Activated CD8-positive, alpha-beta memory T cell treated with anti-CD3 and anti-CD28 coated beads, Interleukin-2, amount 50 U/mL, for 4 hours (primary cell): Measurements from ENCODE around the gene YOD1.

ENCODE experiments used
- DNase-seq: peaks from one replicate; pipeline ENCODE4 v3.0.0-alpha.2; 2020

The YOD1 gene

DNA sequence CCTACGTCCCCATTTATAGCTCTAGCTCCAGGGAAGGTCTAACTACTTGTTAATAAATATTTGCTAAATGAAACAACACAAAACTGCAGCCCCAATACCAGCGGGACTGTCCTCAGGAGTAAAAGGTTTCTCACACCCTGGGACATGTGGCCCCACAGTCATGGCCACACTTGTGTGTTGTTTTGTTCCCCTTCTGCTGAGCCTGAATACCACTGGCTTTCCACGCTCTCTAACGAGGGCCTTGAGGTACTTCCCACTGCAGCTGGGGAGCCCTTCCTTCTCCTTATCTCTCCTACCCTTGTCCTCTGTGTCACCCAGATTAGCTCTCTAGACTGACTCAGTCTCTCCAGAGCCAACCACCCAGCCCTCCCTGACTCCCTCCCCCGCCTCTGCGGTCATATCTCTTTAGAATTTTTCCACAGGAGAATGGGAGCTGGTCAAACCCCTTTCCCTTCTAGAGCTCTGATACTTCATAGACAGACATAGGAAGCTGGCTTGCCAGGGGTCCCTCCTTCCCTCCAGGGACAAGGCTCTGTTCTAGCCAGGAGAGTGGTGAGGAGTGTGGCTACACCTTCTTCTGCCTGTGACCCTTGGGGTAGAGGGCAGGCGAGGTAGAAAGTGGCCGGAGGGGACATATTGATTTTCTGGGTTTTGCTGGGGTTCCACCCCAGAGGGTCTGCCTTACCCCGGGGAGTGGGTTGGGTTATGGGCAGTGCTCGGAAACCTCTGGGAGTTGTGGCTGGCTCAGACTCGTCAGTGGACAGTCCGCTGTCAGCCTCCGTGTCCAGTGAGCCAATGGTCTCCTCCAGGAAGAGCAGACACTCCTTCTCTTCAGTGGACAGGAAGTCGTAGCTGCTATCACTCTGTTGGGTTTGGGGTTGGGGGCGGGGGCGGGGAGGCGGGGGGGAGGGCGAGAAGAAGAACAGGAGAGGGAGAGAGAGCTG is 26.5 kb downstream of the YOD1 start:
- no peak for DNase-seq

DNA sequence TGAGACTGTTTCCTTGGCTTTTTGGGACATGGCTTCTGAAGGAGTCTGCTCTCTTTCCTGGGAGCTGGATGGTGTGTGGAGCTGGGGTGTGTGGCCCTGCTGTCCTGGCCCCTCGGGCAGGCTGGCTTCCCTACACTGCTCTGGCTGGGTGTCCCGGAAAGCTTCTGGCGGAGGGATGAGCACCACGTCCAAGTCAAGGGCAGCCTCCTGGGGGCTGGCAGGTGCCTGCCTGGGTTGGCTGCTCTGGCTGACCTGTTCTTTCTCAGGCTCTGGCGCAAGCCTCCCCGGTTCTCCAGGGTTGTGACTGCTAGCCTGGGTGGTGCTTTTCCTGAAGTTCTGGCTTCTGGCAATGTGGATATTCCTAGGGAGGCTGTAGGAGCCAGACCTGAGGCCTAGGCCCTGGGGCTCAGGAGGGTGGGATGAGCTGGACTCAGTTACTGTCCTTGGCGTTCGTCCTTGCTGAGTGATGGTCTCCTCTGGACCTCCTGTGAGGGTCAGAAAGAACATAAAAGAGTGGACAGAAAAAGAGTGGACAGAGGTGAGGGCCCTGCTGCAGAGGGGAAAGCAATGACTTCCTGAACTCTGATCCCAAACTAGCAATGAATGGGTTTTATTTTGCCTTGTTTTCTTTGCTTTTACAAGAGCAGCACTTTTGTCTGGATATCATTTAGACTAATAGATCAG is 27.9 kb downstream of the YOD1 start:
- no peak for DNase-seq

DNA sequence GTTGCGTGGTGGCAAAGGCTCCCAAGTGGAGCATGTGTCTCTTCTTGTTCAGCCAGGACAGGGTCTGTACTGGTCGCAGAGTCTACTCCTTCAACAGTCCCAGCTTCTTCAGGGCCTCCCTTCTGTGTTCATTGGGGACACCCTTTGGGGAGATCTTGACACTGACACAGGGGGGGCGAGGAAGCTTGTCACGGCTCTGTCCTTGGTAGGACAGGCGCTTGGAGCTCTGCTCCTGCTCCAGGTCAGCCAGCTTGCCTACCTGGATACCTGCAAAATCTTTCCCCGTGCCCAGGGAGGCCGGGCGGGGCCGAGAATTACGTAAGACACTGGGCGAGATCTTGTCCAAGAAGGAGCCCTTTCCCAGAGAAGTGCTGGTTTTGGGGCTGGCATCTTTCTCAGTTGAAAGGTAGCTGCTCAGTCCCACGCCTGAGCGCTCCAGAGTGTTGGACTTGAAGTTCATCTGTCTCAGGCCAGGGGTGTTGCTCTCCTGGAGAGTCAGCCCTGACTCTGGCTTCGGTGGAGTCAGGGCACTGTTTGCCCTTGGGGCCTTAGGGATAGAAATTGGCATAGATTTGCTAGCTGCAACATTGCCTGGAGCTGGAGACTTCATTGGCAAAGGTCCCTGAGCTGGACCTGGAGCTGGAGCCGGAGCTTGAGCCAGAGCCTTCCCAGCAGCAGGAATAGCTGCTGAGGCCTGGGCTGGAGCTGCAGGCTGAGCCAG is 29.0 kb downstream of the YOD1 start:
- no peak for DNase-seq

DNA sequence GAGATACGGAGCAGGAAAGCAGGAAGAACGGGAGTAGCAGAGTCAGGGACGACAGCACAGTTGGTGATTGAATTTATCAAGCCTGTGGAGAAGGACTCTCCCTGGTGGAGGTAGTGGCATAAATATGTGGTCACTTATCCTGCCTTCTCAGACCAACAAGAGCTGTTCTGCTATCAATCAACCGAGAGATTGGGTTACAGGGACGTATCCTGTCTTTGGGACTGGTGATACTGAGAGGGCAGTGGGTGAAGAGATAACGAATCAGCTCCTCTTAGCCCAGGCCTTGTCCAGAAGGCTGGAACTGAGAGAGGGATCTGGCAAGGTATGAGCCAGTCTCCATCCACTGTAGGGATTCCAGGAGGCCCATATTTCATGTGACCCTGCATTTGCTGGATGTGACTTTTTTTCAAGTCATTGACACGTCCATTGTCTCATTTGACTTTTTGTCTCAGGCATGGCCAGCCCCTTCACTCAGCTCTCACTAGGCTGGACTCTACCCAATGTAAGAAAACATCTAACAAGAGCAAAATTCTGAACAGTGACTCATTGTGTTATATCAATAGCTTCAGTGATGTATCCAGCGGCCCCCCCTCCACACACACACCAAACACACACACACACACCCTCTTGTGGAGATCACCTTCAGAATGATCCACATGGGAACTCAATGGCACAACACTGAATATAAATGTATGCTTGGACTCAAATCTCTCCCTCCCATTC is 29.7 kb downstream of the YOD1 start:
- DNase-seq = no peak

DNA sequence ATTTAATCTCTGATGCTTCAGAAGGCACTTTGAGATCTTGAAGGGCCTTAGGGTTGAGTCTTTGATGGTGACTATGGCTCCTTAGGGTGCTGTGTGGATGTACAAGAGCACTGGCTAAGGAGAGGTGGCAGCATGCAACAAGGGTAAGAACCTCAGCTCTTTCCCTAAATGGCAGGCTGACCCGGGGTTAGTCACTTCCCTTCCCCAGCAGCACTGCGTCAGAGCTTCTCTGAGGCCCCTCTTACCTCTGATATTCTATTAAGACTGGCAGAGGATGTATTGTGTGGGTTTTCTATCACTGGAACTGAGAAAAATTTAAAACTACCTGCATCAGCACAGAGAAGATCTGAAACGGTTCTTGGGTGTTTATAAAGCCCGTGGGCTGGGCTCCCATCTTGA is 30.3 kb downstream of the YOD1 start:
- no peak for DNase-seq

DNA sequence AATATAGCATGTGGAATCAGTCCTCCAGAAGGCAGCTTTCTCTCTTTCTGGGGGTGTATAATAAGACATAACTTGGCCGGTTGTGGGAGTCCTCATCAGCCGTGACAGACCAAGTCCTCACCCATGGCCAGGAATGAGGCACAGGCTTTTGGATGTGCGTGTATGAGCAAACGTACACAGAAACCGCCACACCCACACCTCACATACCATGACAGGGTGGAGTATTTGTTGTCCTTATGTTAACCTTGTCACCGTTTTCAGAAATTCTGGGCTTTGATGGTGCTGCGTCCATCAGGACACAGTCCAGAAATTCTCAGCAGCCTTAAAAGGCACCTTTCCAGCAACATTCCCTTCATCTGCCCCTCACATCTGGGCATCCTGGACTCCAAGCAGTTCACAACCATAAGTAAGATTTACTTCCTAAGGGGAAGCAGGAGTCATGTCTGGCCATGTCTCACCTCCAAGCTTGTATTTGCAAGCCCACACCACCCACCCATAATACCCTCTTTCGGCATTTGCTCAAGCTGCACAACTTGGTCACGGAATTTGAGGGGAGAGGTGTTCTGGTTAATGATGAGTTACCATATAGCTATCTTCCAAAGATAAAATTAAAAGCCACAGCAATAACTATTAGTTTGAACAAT is 30.8 kb downstream of the YOD1 start:
- DNase-seq = no peak

DNA sequence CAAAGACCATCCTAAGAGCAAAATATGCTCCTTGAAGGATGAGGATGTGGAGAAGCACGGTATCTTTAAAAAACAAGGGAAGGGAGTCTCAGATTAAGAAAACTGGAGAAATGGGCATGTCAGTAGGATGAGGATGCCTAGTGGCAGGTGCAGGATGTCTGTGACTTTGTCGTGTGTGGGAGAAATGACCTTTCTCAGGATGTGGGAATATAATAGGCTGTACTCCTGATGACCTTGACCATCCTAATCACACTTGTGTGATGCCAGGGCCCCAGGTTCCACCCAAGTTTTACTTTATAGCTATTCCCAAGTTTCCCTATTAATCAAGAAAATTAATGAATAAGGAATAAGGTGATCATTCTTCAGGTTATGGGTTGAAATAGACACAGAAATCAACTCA is 31.3 kb downstream of the YOD1 start:
- no peak for DNase-seq

DNA sequence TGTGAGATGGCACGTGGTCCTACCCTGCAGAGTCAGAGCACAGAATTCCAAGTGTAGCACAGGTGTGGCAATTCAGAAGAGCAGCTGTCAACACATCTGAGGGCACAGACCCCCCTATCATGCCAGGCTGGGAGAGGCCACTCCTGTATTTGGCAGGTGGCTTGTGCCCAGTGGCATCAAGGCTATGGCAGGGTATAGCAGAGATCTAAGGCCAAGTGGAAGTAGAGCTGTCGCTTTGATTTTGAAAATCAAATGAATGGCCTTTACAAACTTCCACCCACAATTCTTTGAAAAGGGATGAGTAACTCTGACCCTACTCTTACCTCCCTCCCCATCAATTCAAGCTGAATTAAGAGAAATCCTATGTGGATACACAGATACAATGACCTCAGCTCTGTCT is 31.8 kb downstream of the YOD1 start:
- DNase-seq = no peak

DNA sequence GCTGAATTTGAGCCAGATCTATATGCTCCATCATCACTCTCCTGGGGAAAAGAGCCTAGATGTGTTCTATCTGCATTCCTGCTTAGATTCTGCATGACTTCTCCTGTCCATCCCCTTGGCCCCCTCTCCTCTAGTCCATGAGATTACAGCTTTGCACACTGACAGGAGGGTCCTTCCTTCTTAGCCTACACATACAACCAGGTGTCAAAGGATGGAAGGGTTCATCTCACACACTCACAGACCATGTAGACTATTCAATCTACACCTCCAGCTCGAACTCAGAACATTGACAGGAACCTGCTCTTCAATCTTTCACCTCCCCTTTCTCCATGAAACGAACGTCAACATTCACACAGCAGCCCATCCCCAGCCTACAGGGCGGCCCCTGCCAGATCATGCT is 32.3 kb downstream of the YOD1 start:
- no peak for DNase-seq

DNA sequence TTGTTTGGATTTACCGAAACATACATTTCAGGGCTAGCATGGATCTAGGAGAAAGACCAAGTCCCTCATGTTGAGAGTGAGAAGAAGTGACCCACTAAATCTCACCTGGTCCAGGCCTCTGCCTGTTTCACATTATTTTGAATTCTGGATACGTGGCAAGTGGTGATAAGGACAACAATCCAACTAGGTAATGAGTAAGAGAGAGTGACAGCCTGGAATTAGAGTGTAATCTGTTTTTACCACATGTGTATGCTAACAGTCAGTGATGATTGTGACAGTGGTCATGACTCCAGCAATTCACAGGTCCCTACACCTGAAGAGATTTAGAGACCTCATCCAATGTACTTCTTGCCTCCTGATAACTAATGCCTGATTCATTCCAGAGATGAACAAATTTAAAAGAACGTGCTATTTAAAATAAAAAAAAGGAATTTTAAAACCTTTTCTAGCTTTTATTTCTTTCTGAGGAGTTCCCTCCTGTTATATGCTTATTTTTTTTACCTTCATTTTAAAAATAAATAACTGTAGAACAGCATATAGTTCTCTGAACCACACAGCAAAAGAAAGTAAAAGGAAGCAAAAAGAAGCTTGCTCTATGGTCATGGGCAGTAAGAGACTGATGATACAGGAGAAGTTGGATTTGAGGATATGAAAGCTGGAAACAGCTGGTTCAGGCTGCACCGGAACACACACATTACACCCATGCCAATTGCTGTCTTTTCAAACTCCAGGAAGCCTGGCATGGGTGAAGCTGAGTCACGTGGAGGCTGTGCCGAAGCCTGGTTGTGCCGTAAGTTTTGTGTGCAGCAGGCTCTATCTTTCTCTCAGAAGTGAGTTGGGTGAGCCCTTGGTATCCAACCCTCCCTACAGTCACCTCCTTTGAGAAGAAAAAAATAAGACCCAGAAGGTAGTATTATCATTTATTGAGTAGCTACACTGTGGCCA is 33.1 kb downstream of the YOD1 start:
- no peak for DNase-seq

DNA sequence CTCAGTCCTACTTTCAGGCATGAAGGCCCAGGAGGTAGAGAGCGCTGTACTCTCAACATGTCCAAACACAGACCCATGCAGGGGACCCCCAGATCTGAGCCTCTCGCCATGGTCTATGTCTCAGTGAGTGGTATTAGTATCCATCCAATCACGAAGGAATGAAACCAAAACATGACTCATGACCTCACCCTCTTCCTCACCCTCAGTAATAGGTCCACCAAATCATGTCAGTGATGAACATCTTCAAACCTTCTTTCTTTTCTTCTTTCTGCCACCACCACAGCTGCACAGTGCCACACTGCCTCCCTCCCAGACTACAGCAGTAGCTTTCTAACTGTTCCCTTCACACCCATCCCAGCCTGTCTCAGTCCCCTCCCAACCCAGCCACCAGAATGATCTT is 35.2 kb downstream of the YOD1 start:
- DNase-seq = no peak

DNA sequence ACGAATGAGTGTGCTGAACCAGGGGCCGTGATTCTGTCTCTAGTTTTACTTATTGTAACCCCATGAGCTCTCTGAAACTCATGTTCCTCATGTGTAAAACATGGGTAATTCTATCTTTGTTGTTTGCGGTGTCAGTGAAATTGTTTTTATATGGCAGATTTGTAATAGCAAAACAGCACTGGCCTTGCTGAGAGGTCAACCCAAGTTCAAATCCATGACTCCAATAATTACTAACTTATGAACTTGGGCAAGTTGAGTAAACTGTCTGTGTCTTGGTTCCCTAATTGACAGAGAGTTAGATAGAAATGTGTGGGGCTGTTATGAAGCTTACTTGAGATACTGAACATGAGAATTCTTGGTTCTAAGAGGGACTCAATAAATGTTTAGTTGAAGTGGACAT is 36.3 kb downstream of the YOD1 start:
- DNase-seq = no peak

DNA sequence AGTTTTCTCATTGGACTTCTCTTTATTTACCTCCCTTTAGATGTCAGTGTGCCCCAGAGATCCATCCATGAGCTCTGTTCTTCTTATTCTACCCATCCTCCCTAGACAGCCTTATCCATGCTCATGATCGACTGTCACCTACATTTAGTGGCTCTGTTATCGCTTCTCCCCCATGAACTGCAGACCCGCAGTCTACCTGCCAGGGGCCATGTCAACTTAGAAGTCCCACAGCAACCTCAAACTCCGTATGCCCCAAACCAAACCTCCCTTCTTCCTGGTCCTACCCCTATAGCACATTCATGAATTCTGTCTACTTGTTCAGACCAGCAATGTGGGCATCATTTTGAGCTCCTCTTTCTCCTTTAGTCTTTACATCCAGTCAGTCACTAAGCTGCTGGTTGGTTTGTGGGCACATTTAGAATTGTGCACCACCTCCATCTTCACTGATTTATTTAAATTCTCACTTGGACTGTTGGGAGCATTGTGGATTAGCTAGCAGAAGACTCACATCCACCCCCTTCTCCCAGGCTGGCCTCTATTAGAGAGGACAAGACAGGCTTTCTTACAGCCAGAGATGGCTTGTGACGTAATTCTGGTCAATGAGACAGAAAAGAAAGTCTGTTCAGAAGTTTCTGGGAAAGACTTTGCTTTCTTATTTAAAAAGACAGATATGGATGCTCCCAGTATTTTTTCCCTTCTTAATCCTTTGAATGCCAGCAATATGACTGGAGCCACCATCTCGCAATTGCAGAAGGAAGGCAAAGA is 37.5 kb downstream of the YOD1 start:
- DNase-seq = no peak

DNA sequence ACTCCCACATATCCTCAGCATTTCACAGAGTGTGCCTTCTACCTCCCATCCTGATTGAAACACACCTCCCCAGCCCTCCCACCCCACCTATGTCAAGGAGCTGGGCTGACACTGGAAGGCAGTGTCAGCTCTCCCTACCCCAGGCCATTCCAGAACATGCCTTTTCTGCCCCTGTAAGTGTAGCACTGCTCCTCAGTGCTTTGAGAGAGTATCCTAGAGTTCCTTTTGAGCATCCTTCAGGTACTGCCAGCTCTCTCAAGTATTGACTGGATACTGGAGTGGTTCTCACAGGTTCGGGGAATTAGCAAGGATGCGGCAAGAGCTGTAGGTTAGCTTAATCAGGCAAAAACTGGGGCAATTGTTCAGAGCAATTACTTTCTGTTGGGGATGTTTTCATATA is 40.3 kb downstream of the YOD1 start:
- DNase-seq = no peak

DNA sequence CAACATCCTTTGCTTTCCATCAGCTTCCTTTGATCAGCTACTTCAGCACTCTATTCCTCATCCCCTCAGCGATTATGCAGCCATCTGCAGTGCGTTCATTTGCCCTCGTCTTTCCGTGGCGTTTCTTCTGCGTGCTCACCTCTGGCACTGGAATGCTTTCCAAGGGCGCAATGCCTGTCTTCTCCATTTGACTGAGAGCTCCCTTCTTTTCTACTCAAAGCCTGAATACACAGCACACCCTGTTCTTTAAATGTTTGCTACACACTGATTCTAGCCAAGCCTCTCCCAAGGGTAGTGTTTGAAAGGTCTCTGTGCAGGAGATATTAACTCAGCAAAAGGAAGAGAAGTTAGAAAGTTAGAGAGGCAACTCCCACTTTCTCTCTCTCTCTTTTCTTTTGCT is 41.1 kb downstream of the YOD1 start:
- no peak for DNase-seq

DNA sequence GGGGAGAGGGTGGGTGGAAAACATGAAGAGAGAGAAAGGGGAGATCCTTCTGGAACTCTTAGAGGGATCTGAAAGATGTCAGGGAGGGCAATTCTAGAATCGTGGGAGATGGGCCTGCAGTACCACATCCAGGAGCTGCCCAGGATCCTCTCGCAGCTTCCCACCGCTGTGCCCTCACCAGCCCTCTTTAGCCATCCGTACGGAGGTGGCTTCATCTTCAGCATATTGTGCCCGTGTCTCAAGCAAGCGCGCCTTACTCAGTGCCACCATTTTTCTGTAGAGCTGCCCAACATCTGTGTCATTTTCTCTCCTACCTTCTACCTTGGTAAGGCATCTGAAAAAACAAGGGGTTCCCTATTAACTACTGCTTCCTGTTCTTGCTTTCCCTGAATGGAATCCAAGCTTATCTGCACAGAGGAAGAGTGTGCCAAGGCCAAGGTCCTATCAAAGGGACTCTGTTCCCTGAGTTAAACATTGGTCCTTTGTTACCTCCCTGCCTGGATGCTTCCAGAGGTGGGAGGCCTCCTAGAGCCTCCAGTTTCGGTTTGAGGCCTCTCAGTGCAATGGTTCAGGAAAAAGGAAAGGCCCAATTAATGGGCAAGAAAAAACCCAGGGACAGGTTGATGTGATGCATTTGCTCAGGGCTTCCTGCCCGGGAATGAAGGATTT is 41.7 kb downstream of the YOD1 start:
- DNase-seq = no peak

DNA sequence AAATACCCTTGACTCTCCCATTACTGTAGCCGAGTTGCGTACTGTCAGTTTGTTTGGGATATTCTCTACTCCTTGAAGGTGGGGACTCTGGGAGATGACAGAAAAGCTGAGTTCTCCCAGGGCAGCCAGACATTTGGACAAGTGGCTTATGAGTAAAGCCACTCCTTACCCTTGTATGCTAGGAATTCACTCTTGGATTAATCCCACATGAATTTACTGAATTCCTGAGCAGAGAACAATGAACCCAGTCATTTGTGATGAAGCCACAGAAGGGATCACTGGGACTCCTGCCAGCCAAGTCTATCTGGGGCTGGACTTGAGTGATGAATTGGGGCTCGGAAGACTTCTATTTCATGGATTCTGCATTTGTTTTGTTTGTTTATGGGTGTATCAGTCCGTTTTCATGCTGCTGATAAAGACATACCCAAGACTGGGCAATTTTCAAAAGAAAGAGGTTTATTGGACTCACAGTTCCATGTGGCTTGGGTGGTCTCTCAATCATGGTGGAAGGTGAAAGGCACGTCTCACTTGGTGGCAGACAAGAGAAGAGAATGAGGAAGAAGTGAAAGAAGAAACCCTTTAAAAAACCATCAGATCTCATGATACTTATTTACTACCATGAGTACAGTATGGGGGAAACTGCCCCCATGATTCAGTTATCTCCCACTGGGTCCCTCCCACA is 43.5 kb downstream of the YOD1 start:
- DNase-seq = no peak

DNA sequence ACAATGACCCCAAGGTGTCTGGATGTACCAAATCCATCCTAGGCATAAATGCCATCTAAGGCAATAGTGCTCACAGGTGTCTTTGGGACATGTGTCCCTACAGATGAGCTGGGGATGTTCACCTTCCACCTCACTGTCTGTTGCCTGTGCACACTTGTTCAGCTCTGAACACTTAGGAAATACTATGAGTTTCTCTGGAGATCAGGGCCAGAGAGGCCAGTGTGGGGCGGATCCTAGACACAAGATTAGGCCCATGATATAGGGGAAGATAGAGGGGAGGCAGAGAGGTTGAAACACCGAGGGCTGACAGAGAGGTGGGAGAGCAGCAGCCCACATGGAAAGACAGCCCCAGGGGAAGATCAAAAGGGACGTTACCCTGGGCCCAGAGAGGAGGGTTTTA is 44.1 kb downstream of the YOD1 start:
- no peak for DNase-seq

DNA sequence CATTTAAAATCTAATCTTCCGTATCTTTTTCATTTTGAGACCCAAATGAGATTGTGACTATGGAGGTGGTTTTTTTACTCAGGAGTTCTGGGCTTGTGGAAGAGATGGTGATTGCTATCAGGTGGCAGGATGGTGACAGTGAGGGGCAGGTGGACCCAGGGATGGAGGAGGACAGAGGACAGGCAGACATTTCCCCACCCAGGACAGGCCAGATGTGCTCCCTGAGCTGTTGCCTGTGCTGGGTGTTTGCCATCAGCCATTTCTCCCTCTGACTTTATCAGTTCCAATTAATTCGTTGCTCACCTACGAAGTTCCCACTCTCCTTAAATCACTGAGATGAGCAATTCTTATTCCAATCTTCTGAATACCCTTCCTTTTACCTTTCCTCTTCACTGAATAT is 44.9 kb downstream of the YOD1 start:
- DNase-seq = no peak
